KMS-11 (cell line): ENCODE measurements around the gene SLC37A1.

Experiments used
- H2AFZ ChIP-seq: fragments of 200-600 bp; sonication (generic); 2 replicates; pipeline ENCODE4 v1.6.1; 2016; ENCODE audit warnings: antibody characterized with exemption, mixed run types, low read depth
- H3K27ac ChIP-seq: fragments of 200-600 bp; sonication (generic); 2 replicates; pipeline ENCODE4 v1.6.1; 2016; ENCODE audit warnings: mild to moderate bottlenecking, mixed run types
- H3K27me3 ChIP-seq: fragments of 200-600 bp; sonication (generic); 2 replicates; pipeline ENCODE4 v1.6.1; 2017; ENCODE audit warnings: mild to moderate bottlenecking, low read depth, mixed run types, moderate library complexity; ENCODE audit not compliant: insufficient read depth
- H3K36me3 ChIP-seq: fragments of 200-600 bp; sonication (generic); 2 replicates; pipeline ENCODE4 v1.6.1; 2017; ENCODE audit warnings: mild to moderate bottlenecking, mixed run types; ENCODE audit not compliant: insufficient read depth
- H3K4me1 ChIP-seq: fragments of 200-600 bp; sonication (generic); 2 replicates; pipeline ENCODE4 v1.6.1; 2016; ENCODE audit warnings: mild to moderate bottlenecking, low read depth, mixed run types; ENCODE audit not compliant: poor library complexity, severe bottlenecking
- H3K4me2 ChIP-seq: fragments of 200-600 bp; sonication (generic); 2 replicates; pipeline ENCODE4 v1.7.0; 2016; ENCODE audit warnings: mild to moderate bottlenecking, mixed run types
- H3K4me3 ChIP-seq: fragments of 200-600 bp; sonication (generic); IDR thresholded peaks from 2 replicates; pipeline ENCODE4 v1.6.1; 2017; ENCODE audit warnings: low read depth, low read length, mixed read lengths; ENCODE audit not compliant: insufficient read depth
- H3K79me2 ChIP-seq: fragments of 200-600 bp; sonication (generic); 2 replicates; pipeline ENCODE4 v1.6.1; 2016; ENCODE audit warnings: low read depth, mixed run types; ENCODE audit not compliant: insufficient read depth
- H3K9ac ChIP-seq: fragments of 200-600 bp; sonication (generic); 2 replicates; pipeline ENCODE4 v1.6.1; 2016; ENCODE audit warnings: mild to moderate bottlenecking, mixed run types
- H4K20me1 ChIP-seq: fragments of 200-600 bp; sonication (generic); 2 replicates; pipeline ENCODE4 v1.6.1; 2016; ENCODE audit warnings: mild to moderate bottlenecking, mixed run types; ENCODE audit not compliant: insufficient read depth
- TF ChIP-seq, protein P1 (sequence below): fragments of 200-600 bp; sonication (generic); conservative IDR thresholded peaks from 2 replicates; pipeline ENCODE4 v1.6.1; 2017; ENCODE audit warnings: low read depth, mild to moderate bottlenecking, antibody characterized with exemption, low read length, moderate library complexity, mixed read lengths

SLC37A1 gene

DNA sequence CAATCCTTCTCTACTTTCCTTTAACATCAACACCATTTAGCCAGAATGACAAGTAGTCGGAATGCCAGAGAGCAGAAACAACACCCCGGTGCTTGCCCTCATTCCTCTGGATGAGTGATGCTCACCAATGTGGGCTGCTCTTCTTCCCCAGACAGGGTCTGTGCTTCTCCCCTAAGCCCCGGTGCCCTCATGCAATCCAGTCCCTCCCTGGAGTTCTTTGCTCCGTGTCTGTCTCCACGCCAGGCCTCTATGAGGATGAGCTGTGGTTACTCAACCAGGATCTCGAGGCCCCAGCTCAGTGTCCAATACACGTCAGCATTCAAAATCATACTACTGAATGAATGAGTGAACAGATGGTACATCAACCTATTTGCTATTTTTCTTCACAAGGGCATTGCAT lies 110.0 kb downstream of the SLC37A1 start:
- no peak overlapping the region for H3K4me3 ChIP-seq
- peaks cover 69% of the 10 kb centered on the region; the same call in 1 of the 2 replicates for H3K27me3 ChIP-seq
- H3K36me3 ChIP-seq = no peaks in the 10 kb centered on the region
- H3K4me1 ChIP-seq = no peaks in the 10 kb centered on the region
- no peak overlapping the region for H3K9ac ChIP-seq
- H3K27ac ChIP-seq = no peak overlapping the region
- H4K20me1 ChIP-seq = no peaks in the 10 kb centered on the region
- H2AFZ ChIP-seq = no peak overlapping the region
- TF ChIP-seq, protein P1, sequence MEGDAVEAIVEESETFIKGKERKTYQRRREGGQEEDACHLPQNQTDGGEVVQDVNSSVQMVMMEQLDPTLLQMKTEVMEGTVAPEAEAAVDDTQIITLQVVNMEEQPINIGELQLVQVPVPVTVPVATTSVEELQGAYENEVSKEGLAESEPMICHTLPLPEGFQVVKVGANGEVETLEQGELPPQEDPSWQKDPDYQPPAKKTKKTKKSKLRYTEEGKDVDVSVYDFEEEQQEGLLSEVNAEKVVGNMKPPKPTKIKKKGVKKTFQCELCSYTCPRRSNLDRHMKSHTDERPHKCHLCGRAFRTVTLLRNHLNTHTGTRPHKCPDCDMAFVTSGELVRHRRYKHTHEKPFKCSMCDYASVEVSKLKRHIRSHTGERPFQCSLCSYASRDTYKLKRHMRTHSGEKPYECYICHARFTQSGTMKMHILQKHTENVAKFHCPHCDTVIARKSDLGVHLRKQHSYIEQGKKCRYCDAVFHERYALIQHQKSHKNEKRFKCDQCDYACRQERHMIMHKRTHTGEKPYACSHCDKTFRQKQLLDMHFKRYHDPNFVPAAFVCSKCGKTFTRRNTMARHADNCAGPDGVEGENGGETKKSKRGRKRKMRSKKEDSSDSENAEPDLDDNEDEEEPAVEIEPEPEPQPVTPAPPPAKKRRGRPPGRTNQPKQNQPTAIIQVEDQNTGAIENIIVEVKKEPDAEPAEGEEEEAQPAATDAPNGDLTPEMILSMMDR = no peak
- no peak overlapping the region for H3K4me2 ChIP-seq
- no peaks in the 10 kb centered on the region for H3K79me2 ChIP-seq

- H3K4me2 ChIP-seq = no peak overlapping the region
Observed at GRCh38 chr21:42624095-42624790, 110.6 kb downstream of the SLC37A1 start.

GRCh38 chr21:42624936-42625335 lies 111.3 kb downstream of the SLC37A1 start:
- Histone ChIP-seq H4K20me1 (no peaks in the 10 kb centered on the region), H3K79me2 (no peaks in the 10 kb centered on the region), H3K4me2 (no peak overlapping the region), H3K27ac (no peak overlapping the region), H3K27me3 (peaks cover 63% of the 10 kb centered on the region; the same call in 1 of the 2 replicates), H3K4me3 (no peak overlapping the region), H3K4me1 (no peaks in the 10 kb centered on the region), H3K9ac (no peak overlapping the region), H3K36me3 (no peaks in the 10 kb centered on the region), H2AFZ (no peak overlapping the region)
- TF ChIP-seq, protein P1 = no peak

More at GRCh38 chr21:42624095-42624790, 110.6 kb downstream of the SLC37A1 start:
- Histone ChIP-seq H3K27me3 (peaks cover 65% of the 10 kb centered on the region; the same call in 1 of the 2 replicates), H3K36me3 (no peaks in the 10 kb centered on the region), H3K79me2 (no peaks in the 10 kb centered on the region), H3K27ac (no peak overlapping the region), H2AFZ (no peak overlapping the region), H3K4me1 (no peaks in the 10 kb centered on the region), H3K4me3 (no peak overlapping the region), H3K9ac (no peak overlapping the region), H4K20me1 (no peaks in the 10 kb centered on the region)
- TF ChIP-seq, protein P1 = no peak

DNA sequence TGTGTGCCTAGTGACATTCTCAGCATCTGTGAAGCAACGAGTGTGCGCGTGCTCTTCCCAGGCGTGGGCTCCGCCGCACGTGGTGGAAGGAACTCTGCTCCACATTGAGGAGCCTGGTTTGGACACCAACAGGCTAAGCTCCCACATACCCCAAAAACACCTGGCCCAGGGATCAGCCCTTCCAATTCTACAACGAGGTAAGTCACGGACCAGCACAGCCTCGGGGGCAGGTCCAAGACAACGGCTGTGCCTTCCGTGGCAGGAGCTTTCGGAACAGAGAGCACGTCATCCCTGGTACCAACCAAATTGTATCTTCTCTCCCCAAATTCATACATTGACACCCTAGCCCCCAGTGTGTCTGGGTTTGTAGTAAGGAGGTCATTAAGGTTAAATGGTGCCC lies 112.5 kb downstream of the SLC37A1 start:
- Histone ChIP-seq H3K79me2 (no peaks in the 10 kb centered on the region), H2AFZ (no peak overlapping the region), H3K27ac (no peak overlapping the region), H4K20me1 (no peaks in the 10 kb centered on the region), H3K4me1 (no peaks in the 10 kb centered on the region), H3K4me3 (no peak overlapping the region), H3K4me2 (no peak overlapping the region), H3K9ac (no peak overlapping the region), H3K36me3 (no peaks in the 10 kb centered on the region), H3K27me3 (peaks cover 66% of the 10 kb centered on the region)
- TF ChIP-seq, protein P1 = no peak
